ENCODE results near the gene RSPH1. TPM values are rescaled to one million over a fixed set of nuclear protein-coding genes. Genes with fewer than 3 reads are reported as not detected.

The RSPH1 gene
- total and polyA plus RNA-seq, 2 of the 8 experiments (the other 6 are each of a cell fraction or from before 2014, with no cell fraction given): 0.24 TPM; not detected in 1

GRCh38 chr21:42513985-42514882 is 18.2 kb upstream of the RSPH1 start (continued):
- peak in 1 of 2 experiments; percentile 68; a peak in 1 of 4 replicates for TF ChIP-seq HDAC2 (IDR thresholded peaks at IDR 0.05; ENCODE audit: borderline replicate concordance in 1 of 2, low read depth in 2 of 2, low read length in 2 of 2)
- TF ChIP-seq, protein P1, sequence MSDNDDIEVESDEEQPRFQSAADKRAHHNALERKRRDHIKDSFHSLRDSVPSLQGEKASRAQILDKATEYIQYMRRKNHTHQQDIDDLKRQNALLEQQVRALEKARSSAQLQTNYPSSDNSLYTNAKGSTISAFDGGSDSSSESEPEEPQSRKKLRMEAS (IDR thresholded peaks at IDR 0.05): no peak
- TF ChIP-seq CTBP2 (IDR thresholded peaks at IDR 0.05; ENCODE audit: borderline replicate concordance, insufficient read depth, insufficient read length, low read length): no peak
- TF ChIP-seq RXRA (IDR thresholded peaks at IDR 0.05; ENCODE audit: insufficient read depth, low read depth, low read length): no peak
- no peak for TF ChIP-seq TEAD4 (IDR thresholded peaks at IDR 0.05; ENCODE audit: low read depth, low read length)
- TF ChIP-seq SP1 (IDR thresholded peaks at IDR 0.05; ENCODE audit: low read depth, low read length): 0 out of 2 replicates have a peak, but pooled peaks have one; percentile 26
- TF ChIP-seq EP300 (IDR thresholded peaks at IDR 0.05; ENCODE audit: borderline replicate concordance in 1 of 2, low read depth in 2 of 2, low read length in 2 of 2): no peak
- no peak for TF ChIP-seq ATF2 (IDR thresholded peaks at IDR 0.05; ENCODE audit: low read length)
- TF ChIP-seq TAF7 (optimal IDR thresholded peaks at IDR 0.05; ENCODE audit: borderline replicate concordance, low read depth, low read length): peak; percentile 14
- no peak for TF ChIP-seq SIRT6 (IDR thresholded peaks at IDR 0.05; ENCODE audit: low read length)
- no peak for TF ChIP-seq RFX5 (IDR thresholded peaks at IDR 0.05; ENCODE audit: borderline replicate concordance, low read depth, low read length)
- no peak for TF ChIP-seq HDAC6 (IDR thresholded peaks at IDR 0.05; ENCODE audit: low read depth, low read length)

All from H1 (cell line).